HG03565 (cell line): Measurements from ENCODE around the gene VBP1.
"Not testable (repeated sequence)": the region's sequence is repeated elsewhere in the genome, so short reads cannot be mapped to it uniquely, and the experiment has no call there.

Source experiments
- ATAC-seq: cut with Tn5 transposase; IDR thresholded peaks from one replicate; pipeline ENCODE4 v1.9.1; 2021; ENCODE audit warnings: mild to moderate bottlenecking, moderate library complexity; ENCODE audit not compliant: unreplicated experiment

VBP1 gene, protein sequence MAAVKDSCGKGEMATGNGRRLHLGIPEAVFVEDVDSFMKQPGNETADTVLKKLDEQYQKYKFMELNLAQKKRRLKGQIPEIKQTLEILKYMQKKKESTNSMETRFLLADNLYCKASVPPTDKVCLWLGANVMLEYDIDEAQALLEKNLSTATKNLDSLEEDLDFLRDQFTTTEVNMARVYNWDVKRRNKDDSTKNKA

GRCh38 chrX:155216179-155216939 lies at the start of gene VBP1:
Gene VBP1 (plus strand): TSS chrX:155216460. CDS start chrX:155216483, 23 bp downstream.
- ATAC-seq = peak; percentile 94

DNA sequence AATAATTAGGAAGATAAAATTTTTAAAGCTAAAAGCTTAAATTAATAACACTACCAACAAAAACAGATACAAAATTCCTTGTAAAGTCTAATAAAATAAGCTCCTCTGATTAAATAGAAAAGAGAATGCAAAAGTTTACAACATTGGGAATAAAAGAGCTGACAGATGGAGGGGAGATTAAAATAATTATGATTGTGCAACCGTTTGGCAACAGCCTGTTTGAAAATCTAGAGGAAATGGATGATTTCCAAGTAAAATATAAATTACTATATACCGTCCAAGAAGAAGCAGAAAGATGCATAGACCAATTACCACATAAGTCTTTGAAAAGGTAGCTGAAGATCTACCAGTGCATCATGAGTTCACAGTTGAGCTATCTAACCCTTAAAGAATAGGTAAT lies 46.4 kb upstream of the VBP1 start:
- no peak for ATAC-seq

- ATAC-seq = no peak
Measured at GRCh38 chrX:155179346-155179997, 36.8 kb upstream of the VBP1 start.

DNA sequence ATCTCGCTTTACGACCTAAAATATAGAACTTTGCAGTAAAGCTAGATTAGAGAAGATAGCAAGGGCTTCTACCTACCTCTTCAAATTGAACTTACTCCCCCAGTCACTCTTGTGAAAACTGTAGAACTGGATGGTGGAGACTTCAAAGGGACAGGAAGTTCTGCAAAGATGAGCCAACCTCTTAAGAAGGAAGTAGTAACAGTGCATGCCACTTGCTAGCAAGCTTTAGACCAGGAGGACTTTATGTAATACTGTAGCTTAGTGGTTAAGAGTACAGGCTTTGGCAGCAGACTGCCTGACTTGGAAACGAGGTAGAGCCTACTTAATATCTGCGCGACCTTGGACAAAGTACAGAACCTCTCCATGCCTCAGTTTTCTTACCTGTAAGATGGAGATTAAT lies 27.5 kb upstream of the VBP1 start:
- ATAC-seq = no peak

DNA sequence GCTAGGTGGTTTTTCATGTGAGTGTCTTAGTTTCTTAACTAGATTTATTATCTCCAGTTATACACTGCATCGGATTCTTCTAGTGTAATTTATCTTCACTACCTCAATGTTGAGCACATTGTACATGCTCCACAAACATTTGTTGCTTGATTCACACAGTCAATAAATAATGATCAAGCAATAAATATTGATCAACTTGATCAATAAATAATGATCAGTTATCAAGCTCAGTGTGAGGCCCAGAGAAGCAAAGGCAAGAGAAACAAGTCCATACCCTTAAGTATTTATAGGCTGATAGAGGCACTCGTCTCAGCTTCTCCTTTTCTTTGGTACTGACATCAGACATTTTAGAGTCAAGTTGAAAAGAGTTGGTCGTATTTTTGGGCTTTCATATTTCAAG lies 5.1 kb upstream of the VBP1 start:
- ATAC-seq = no peak

GRCh38 chrX:155213731-155214130 lies 2.5 kb upstream of the VBP1 start:
- no peak for ATAC-seq

GRCh38 chrX:155215443-155216178 lies 649 bp upstream of the VBP1 start:
- peak; percentile 6 for ATAC-seq

GRCh38 chrX:155216940-155217440 lies 730 bp downstream of the VBP1 start:
- no peak for ATAC-seq

GRCh38 chrX:155218777-155219176 lies 2.5 kb downstream of the VBP1 start:
- ATAC-seq = no peak

DNA sequence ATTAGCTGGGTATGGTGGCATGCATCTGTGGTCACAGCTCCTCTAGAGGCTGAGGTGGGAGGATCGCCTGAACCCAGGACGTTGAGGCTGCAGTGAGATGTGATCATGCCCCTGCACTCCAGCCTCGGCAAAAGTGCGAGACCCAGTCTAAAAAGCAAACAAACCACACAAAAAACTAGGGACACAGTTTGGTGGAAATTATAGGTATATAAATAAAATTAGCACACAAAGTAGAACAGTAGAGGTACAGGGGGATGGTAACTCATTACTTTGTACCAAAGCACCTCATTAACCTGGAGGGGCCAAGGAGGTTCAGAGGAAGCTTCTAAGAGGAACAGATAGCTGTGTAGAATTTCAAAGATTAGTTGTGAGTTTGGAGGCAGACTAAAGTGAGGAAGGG lies 5.1 kb downstream of the VBP1 start:
- no peak for ATAC-seq

DNA sequence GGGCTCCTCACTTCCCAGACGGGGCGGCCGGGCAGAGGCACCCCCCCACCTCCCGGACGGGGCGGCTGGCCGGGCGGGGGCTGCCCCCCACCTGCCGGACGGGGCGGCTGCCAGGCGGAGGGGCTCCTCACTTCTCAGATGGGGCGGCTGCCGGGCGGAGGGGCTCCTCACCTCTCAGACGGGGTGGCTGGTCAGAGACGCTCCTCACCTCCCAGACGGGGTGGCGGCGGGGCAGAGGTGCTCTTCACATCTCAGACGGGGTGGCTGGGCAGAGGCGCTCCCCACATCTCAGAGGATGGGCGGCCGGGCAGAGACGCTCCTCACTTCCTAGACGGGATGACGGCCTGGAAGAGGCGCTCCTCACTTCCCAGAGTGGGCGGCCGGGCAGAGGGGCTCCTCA lies 7.5 kb downstream of the VBP1 start:
- ATAC-seq = not testable (repeated sequence)

DNA sequence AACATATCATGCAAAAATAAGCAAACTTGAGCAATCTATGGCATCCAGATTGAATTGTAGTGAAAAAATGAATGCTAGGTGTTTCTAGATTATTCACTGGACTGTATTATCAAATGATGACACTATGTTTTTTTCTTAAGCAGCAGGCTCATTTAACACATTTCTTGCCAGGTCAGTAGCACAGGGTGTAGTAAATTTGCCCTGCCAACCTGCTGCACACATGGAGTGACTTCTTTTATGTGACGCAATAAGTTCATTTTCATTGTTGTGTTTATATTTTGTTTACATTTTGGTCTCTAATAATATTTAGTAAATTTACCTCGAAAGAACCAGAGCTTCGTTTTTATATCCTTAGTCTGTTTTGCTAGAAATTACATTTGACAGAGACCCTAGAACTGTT lies 9.5 kb downstream of the VBP1 start:
- ATAC-seq = no peak

GRCh38 chrX:155231163-155231562 lies 14.9 kb downstream of the VBP1 start:
- no peak for ATAC-seq

- ATAC-seq = no peak
Measured at GRCh38 chrX:155235891-155236290, 19.6 kb downstream of the VBP1 start.

GRCh38 chrX:155237719-155238118 lies 21.5 kb downstream of the VBP1 start:
- no peak for ATAC-seq

DNA sequence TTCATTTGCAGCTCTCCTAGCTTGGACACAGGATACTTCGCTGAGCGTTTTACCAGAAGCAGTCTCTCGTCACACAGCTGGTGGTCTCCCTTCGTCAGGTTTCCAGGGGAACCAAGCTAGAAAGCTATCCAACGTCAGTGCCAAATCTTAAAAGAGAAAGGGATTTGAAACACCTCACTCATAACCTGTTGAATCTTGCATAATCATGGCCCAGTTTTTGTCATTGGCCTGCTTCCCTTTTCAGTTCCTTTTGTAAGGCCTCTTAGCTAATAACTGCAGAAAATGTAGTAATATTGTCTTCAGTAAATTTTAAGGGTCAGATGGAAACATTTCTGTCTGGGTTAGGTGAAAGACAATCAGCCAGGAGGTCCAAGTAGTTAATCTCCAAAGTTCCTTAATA lies 26.0 kb downstream of the VBP1 start:
- no peak for ATAC-seq

DNA sequence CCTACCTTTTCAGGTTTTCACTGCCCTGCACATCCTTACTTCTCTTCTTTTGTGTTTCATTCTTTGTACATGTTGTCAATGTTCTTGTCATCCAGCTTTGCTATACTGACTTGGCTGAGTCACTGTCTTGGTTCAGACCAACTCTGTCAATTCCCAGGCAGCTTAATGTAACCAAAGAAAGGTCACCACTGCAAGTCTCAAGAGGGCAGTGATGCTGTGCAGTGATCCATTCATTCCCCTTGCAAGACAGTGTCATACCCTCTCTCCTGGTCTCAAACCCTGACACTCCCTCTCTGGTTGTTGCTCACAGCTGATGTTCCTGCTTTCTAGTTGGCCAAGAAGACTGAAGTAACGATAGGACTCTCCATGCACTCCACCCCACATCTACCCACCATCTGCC lies 30.5 kb downstream of the VBP1 start:
- no peak for ATAC-seq

DNA sequence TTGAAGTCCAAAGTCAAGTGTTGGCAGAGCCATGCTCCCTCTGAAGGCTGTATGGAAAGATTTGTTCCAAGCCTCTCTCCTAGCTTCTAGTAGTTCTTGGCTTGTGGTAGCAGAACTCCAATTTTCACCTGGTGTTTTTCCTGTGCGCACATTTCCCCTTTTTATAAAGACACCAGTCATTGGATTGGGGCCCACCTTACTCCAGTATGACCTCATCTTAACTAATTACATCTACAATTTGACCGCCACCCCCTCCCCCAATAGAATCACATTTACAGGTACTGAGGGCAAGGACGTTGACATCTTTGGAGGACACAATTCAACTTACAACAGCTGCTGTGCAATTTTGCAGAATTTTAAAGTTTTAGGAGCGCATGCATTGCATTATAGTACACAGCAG lies 31.2 kb downstream of the VBP1 start:
- no peak for ATAC-seq

DNA sequence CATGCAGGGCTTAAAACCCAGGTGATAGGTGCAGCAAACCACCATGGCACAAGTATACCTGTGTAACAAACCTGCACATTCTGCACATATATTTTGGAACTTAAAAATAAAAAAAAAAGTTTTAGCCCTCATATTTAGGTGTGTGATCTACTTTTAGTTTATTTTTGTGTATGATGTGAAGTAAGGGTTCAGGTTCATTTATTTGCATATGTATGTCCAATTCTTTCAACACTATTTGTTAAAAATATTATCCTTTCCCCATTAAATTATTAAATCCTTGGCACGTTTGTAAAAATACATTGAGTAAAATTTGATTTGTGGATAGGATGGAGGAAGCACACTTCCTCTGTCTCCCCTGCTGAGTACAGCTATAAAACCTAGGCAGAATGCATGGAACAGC lies 35.1 kb downstream of the VBP1 start:
- ATAC-seq = no peak

DNA sequence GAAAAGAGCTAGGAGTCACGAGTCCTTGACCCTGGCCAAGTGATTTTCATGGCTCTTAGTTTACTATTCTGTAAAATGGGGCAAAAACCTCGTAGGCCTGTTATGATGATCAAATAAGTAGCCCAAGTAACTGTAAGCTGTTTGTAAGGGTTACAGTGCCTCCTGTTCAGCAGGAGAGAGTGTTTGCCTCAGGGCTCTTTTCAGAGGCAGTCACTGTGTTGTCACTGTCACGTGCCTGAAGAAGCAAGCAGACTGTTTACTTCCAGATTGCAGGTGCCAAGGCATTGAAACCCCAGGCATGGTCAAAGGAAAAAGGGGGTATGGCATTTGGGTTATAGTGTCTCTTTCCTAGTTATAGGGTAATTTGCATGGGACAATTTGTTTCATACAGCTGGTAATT lies 43.5 kb downstream of the VBP1 start:
- no peak for ATAC-seq
